Spleen (tissue), 7 donors: ENCODE results near the gene JAG1.

ENCODE experiments used
- CTCF ChIP-seq, 11 experiments: fragments of 200-600 bp in 7 of 11; fragments of 450-650 bp in 4 of 11; sonication (generic) in 4 of 11; IDR thresholded peaks in 8 of 11; conservative IDR thresholded peaks in 3 of 11; 1 replicate in 7 of 11; 2 replicates in 4 of 11; pipeline versions ENCODE4 v1.4.0 to v1.8.0; 2016 to 2021; ENCODE audit warnings: antibody characterized with exemption in 11 of 11, inconsistent platforms in 4 of 11, mild to moderate bottlenecking in 1 of 11
- POLR2AphosphoS5 ChIP-seq, 3 donors: sonication (generic); formaldehyde crosslinking; IDR thresholded peaks; one replicate each; pipeline ENCODE4 v1.5.1; 2017; ENCODE audit warnings: antibody characterized with exemption in 3 of 3
- donor health status: DM: no; HTN: no; CAD: no; lungs with moderate emphysema.
- donor health status: DM: no; HTN: no; CAD: no.
- donor health status: DM: no; HTN: no; CAD: no.

- TF ChIP-seq CTCF (IDR thresholded peaks at IDR 0.05 in 8 of 11, conservative IDR thresholded peaks at IDR 0.05 in 3 of 11) (no peak), POLR2AphosphoS5 (IDR thresholded peaks at IDR 0.05) (no peak)
Observed at GRCh38 chr20:10654630-10655029, 19.2 kb downstream of the JAG1 start.
